ENCODE measurements around the gene EXOSC7. TPM values are rescaled to one million over a fixed set of nuclear protein-coding genes. Genes with fewer than 3 reads are reported as not detected.

Gene EXOSC7
- total and polyA plus RNA-seq, 2 donors (not counting 1 experiment from before 2014, with no cell fraction given) = 25.5 to 40.0 TPM

GRCh38 chr3:44955917-44956316, 20.1 kb upstream of the EXOSC7 start:
- H4K20me1 ChIP-seq (ENCODE audit: control insufficient read depth, insufficient read depth, low read length, poor library complexity, severe bottlenecking) = peaks cover 41% of the 10 kb centered on the region
- H3K27me3 ChIP-seq (replicated peaks in 1 of 4; ENCODE audit: control extremely low read depth in 1 of 4, control insufficient read depth in 3 of 4, insufficient read depth in 4 of 4, low read length in 3 of 4) = no peaks in the 10 kb centered on the region
- ATAC-seq (ENCODE audit: low read depth) = no peak
- H3K9me3 ChIP-seq (ENCODE audit: control extremely low read depth in 1 of 3, control insufficient read depth in 2 of 3, insufficient read depth in 1 of 3, low read length in 2 of 3) = no peaks in the 10 kb centered on the region
- H3K27me3 Mint-ChIP-seq = no peaks in the 10 kb centered on the region
- peaks cover 11 to 23% of the 10 kb centered on the region in 2 donors for H3K4me1 ChIP-seq (ENCODE audit: control insufficient read depth in 2 of 2, insufficient read depth in 2 of 2, low read length in 2 of 2)
- no peak overlapping the region for H3K27ac ChIP-seq (ENCODE audit: low read length in 2 of 2)
- peaks cover 0 to 18% of the 10 kb centered on the region in 2 experiments for H3K36me3 ChIP-seq (replicated peaks in 1 of 2; ENCODE audit: control extremely low read depth in 1 of 2, control insufficient read depth in 1 of 2, extremely low read depth in 1 of 2, insufficient read depth in 2 of 2, low read length in 1 of 2)
- H3K79me2 ChIP-seq (ENCODE audit: control insufficient read depth, insufficient read depth, low read length) = peaks cover 67% of the 10 kb centered on the region
- WGBS (ENCODE audit: insufficient coverage) = no CpG with 5 or more reads among the region's 1 CpG
- intact Hi-C loops (cut with micrococcal nuclease) = no loop called here
- peak overlapping the region; percentile 8 for H3K4me2 ChIP-seq (replicated peaks; ENCODE audit: low read depth, low read length, poor library complexity, severe bottlenecking)
- no peak for TF ChIP-seq CTCF (IDR thresholded peaks at IDR 0.05)
- TF ChIP-seq EZH2 (IDR thresholded peaks at IDR 0.05; ENCODE audit: borderline replicate concordance, insufficient read depth, low read depth, low read length, poor library complexity, severe bottlenecking) = no peak
- H2AFZ ChIP-seq (ENCODE audit: insufficient read depth, low read depth, low read length, poor library complexity, severe bottlenecking) = no peak overlapping the region
- ChIA-PET CTCF (interaction anchor here (0.5 kb wide), 1 partner anchor 875 kb away, joined by 3 read pairs; no protein-coding TSS in a partner anchor), POLR2A (no interaction called here)
- H3K4me3 Mint-ChIP-seq = no peak overlapping the region
- peaks cover 46% of the 10 kb centered on the region for H3K4me1 Mint-ChIP-seq
- no peak overlapping the region for H3K4me3 ChIP-seq (ENCODE audit: control extremely low read depth in 1 of 5, extremely low read depth in 1 of 5, insufficient read depth in 1 of 5, low read depth in 2 of 5, low read length in 4 of 5)
- H3K27ac Mint-ChIP-seq = peak overlapping the region; percentile 69
- no peak for DNase-seq
- H3K9ac ChIP-seq (ENCODE audit: low read length) = no peak overlapping the region
- no peaks in the 10 kb centered on the region for H3K9me3 Mint-ChIP-seq (ENCODE audit: insufficient read depth)

- WGBS (ENCODE audit: insufficient coverage) = 100% methylated on average over 1 of the region's 4 CpGs
- Histone ChIP-seq H4K20me1 (ENCODE audit: control insufficient read depth, insufficient read depth, low read length, poor library complexity, severe bottlenecking) (peaks cover 39% of the 10 kb centered on the region), H3K4me2 (replicated peaks; ENCODE audit: low read depth, low read length, poor library complexity, severe bottlenecking) (no peak overlapping the region), H3K79me2 (ENCODE audit: control insufficient read depth, insufficient read depth, low read length) (peaks cover 74% of the 10 kb centered on the region), H3K4me1 (ENCODE audit: control insufficient read depth in 2 of 2, insufficient read depth in 2 of 2, low read length in 2 of 2) (peaks cover 16 to 23% of the 10 kb centered on the region in 2 donors), H3K9ac (ENCODE audit: low read length) (no peak overlapping the region), H3K9me3 (ENCODE audit: control extremely low read depth in 1 of 3, control insufficient read depth in 2 of 3, insufficient read depth in 1 of 3, low read length in 2 of 3) (no peaks in the 10 kb centered on the region), H3K27ac (ENCODE audit: low read length in 2 of 2) (no peak overlapping the region), H3K27me3 (replicated peaks in 1 of 4; ENCODE audit: control extremely low read depth in 1 of 4, control insufficient read depth in 3 of 4, insufficient read depth in 4 of 4, low read length in 3 of 4) (no peaks in the 10 kb centered on the region), H2AFZ (ENCODE audit: insufficient read depth, low read depth, low read length, poor library complexity, severe bottlenecking) (no peak overlapping the region), H3K4me3 (ENCODE audit: control extremely low read depth in 1 of 5, extremely low read depth in 1 of 5, insufficient read depth in 1 of 5, low read depth in 2 of 5, low read length in 4 of 5) (no peak overlapping the region), H3K36me3 (replicated peaks in 1 of 2; ENCODE audit: control extremely low read depth in 1 of 2, control insufficient read depth in 1 of 2, extremely low read depth in 1 of 2, insufficient read depth in 2 of 2, low read length in 1 of 2) (peaks cover 0 to 18% of the 10 kb centered on the region in 2 experiments)
- intact Hi-C loops (cut with micrococcal nuclease) = no loop called here
- DNase-seq (no peak), ATAC-seq (ENCODE audit: low read depth) (no peak)
- ChIA-PET POLR2A (no interaction called here), CTCF (no interaction called here)
- TF ChIP-seq CTCF (IDR thresholded peaks at IDR 0.05) = no peak
- no peak for TF ChIP-seq EZH2 (IDR thresholded peaks at IDR 0.05; ENCODE audit: borderline replicate concordance, insufficient read depth, low read depth, low read length, poor library complexity, severe bottlenecking)
- Mint-ChIP-seq H3K4me1 (peaks cover 42% of the 10 kb centered on the region), H3K27ac (no peak overlapping the region), H3K27me3 (no peaks in the 10 kb centered on the region), H3K9me3 (ENCODE audit: insufficient read depth) (no peaks in the 10 kb centered on the region), H3K4me3 (no peak overlapping the region)
These were observed 18.1 kb upstream of the EXOSC7 start for GRCh38 chr3:44957986-44958385.
